ENCODE data around the gene KCNMA1.

Gene KCNMA1

DNA sequence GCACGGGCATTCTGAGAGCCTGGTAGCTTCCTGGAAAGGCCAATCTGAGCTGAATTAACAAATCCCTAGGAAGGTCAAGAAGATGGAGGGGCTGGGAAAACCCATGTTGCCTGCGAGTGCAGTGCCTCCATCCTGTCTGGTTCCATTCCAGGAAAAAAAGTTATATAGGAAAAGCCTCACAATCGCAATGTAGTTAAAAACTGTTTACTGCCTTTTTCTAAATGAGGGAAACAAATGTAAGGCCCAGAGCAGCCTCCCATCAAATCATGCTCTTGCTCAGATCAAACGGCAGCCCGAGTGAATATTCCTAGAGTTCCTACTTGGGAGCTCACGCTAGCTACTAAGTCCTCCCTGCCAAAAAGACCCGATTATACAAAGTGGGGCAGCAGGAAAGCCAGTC, 179.9 kb downstream of the KCNMA1 start:
- DNase-seq (ENCODE audit: low read depth in 1 of 2, low spot score in 1 of 2), result no peak

DNA sequence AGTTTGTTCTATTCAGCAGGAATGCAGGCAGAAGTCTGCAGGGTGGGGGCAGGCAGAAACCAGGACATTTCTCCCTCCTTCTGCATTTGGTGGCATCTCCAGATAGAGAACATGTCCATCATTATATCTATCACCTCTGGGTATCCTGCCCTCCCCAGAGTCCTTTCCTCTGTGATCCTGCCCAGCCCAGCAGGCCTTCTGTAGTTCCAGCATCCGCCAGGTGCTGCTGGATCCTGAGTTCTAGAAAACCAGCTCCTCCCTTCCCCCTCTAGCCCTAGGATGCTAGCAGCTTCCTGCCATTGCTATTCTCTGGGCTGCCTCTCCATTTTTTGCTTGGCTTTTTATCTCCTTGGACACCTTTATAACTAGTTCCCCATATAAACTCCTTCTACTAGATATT, 180.3 kb downstream of the KCNMA1 start:
- no peak for DNase-seq (ENCODE audit: low read depth in 1 of 2, low spot score in 1 of 2)

DNA sequence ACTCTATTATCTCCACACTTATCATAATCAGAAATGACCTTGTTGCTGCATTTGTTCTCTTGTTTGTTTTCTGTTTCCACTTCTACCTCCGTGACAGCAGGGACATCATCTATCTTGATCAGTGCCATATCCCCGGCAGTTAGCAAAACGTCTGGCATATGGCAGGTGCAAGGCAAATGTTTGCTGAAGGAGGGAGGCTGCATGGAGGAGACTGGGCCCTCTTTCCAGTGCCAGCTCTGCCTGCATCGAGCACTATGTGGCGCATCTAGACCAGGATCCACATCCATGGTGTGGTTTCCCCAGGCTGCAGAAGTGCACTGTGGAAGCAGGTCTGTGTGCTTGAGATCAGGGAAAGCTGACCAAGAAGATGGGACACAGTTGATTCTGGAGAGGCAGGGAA, 181.2 kb downstream of the KCNMA1 start:
- DNase-seq (ENCODE audit: low read depth in 1 of 2, low spot score in 1 of 2), result no peak

DNA sequence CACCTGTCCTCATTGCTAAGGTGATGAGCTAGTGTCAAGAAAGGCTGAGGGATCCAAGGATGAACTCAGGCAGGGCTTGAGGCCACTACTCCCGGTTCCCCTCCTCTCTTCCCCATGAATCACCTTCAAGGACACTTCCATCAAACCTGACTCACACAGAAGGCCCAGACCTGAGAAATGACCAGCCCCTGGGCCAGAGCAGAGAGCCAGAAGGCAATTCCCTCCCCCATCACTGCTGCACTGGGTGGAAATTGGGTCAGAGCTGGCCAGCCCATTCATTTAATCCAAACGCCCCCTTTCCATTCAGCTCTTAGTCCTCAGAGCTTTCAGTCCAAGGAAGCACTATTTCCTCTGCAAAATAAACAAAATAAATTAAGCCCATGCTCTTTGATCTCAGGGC, 182.0 kb downstream of the KCNMA1 start:
- DNase-seq (ENCODE audit: low read depth in 1 of 2, low spot score in 1 of 2), result no peak

DNA sequence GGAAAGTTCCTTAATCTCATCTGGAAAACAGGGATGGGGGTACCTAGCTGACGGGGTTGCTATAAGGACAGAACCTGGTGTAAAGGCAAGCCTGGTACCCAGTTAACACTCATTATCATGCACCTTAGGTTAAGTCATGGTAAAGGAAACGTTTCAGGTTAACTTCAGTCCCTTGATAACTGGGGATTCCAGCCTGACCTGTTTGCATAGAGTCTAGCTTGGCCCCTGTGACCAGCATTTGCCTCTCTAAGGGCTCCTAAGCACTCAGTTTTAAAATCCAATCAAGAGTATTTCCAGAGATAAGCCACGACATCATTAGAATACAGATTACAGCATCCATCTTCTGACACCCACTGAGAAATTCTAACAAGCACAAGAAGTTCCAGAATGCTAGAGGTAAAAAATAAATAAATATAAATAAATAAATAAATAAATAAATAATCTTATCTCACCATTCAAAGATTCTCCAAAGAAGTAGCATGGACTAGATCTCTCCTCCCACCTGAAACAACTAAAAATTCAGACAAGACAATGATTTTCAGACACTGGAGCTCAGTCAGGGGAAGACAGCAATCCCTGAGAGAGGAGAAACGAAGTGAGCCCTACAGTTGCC, 184.6 kb downstream of the KCNMA1 start:
- DNase-seq (ENCODE audit: low read depth in 1 of 2, low spot score in 1 of 2), result no peak

DNA sequence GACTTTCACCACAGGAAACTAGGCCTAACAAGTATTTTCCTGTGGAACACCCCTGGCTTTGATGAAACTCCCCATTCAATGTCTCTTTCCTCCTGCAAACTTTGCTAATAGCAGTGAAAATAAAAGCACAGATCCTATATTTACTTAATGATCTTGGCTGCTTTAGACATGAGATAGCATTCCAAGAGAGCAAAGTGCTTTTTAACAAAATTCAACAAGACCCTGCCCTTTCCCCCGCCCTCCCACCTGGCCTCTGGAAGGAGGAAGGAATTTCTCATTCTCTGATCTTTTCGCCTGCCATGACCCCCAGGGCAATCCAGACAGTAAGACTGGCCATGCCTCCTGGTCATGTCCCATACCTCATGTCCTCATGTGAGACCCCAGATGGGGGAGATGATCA, 185.7 kb downstream of the KCNMA1 start:
- DNase-seq (ENCODE audit: low read depth in 1 of 2, low spot score in 1 of 2), result no peak

DNA sequence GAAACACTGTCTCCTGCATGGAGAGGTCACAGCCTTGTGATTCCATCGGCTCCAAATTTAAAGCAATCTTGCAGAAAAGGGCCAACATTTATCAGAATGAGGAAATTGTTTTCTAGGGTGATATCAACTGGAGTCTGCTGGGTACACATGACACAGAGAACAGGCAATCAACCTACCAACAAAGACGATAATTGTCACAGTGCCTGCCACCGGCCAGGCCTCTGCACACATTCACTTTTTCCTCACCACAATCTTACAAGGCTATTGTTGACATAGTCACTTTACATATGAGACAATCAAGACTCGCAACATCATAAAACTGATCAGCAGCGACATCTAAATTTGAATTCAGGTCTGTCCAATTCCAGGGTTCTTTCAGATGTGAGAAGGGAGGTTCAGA, 189.4 kb downstream of the KCNMA1 start:
- no peak for DNase-seq (ENCODE audit: low read depth in 1 of 2, low spot score in 1 of 2)

DNA sequence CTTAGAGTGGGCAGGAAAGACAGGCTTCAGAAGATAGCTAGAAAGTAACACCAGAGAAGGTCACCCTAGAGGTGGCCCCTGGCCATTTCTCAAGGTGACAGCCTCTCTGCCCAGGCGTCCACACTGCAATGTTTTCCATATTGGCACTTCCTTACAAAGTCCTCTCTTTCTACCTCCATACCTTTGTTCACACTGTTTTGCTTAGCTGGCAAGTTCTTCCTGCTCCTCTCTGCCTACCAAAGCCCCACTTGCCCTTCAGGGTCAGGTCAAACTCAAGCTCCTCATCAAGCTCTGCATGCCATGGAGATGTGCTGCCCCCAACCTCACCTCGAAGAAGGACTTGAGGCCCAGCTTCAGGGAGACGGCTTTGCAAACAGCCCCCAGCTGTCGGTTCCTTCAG, 190.9 kb downstream of the KCNMA1 start:
- no peak for DNase-seq (ENCODE audit: low read depth in 1 of 2, low spot score in 1 of 2)

DNA sequence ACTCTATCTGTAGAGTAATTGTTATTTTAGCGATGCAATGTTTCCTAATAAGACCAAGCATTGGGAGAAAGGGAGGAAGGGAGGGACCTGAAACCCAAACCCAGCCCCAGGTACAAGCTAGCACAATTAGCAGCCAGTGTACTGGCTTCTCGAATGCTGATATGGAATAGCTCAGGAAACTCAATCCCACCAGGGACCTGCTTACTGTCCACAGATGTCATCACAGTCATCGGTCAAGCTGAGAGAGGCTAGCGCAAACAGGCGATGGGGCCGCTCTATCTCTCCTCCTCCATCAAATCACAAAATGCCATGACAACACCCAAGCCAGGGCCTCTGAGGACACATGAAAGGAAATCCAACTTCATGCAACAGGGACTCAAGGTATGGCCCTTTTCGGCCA, 192.1 kb downstream of the KCNMA1 start:
- DNase-seq (ENCODE audit: low read depth in 1 of 2, low spot score in 1 of 2), result no peak

DNA sequence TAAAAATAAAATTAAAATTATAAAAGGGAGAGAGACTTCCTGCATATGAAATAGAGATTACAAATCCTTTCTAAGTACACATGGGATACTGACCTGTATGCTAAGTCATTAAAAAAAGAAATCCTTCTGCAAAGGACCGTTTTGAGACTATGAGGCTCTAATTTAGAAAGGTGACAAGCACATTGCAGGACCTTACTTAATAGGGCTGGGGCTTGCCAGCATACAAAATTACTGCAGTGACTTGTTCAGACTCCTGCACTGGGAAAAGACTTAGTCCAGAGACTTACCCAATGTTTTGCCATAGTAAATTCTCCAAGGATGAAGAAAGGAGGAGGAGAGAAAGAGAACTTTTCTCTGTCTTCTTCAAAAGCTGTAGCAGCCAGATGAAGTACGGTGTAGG, 193.6 kb downstream of the KCNMA1 start:
- no peak for DNase-seq (ENCODE audit: low read depth in 1 of 2, low spot score in 1 of 2)

DNA sequence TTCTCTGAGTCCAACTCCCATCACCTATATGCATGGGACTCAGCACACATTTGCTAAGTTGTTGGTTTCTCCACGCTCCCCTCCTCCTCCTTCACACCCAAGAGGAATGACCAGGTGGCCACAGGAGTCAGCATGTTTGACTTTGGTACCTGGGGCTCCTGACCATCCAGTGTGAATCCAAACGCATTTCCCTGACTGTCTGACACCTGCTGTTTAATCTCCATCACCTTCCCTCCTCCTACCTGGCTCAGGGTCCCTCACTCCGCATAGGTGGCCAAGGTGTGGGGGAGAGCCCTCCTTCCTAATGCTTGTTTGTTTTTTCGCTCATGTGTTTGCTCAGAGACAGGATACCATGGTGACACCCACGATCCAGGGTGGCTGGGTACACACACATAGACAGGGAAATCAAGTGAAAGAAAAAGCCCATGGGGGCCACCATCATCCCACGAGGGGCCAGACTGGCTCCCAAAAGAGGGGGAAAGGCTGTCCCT, 194.9 kb downstream of the KCNMA1 start:
- no peak for DNase-seq (ENCODE audit: low read depth in 1 of 2, low spot score in 1 of 2)

DNA sequence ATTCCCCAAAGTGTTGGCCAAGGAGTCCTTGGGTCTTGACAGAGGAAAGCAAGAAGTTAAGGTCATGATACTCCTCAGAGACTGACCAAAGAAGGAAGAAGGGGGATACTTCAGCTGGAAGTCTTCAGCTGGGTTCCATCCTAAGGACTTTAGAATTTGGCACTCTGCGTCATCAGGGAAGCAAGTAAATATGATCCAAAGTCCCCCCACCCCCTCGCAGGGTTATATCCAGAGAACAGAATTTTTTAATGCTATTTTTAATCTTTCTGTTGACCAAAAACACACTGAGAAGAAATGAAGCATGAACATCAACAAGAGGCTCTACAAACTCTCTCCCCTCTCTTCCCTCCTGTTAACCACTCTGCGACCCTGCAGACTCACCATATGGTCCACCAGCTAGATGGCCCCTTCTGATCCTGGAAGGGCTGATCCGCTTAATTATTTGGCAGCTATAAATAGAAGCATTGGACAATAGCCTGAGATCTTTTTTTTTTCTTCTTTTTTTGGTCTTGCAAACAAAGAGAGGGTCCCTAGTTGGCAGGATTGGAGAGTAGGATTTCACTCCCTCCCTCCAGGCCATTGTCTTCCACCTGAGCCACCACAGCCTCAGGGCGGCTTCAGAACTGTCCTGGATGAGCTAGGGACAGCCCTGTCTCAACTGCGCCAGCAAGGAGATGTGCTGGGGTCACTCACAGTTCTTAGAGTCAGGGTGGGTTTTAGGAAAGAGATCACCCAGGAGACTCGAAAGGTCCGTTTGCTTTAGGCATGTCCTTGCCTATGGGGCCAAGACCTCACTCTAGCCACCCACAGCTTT, 196.0 kb downstream of the KCNMA1 start:
- DNase-seq (ENCODE audit: low read depth in 1 of 2, low spot score in 1 of 2), result no peak

DNA sequence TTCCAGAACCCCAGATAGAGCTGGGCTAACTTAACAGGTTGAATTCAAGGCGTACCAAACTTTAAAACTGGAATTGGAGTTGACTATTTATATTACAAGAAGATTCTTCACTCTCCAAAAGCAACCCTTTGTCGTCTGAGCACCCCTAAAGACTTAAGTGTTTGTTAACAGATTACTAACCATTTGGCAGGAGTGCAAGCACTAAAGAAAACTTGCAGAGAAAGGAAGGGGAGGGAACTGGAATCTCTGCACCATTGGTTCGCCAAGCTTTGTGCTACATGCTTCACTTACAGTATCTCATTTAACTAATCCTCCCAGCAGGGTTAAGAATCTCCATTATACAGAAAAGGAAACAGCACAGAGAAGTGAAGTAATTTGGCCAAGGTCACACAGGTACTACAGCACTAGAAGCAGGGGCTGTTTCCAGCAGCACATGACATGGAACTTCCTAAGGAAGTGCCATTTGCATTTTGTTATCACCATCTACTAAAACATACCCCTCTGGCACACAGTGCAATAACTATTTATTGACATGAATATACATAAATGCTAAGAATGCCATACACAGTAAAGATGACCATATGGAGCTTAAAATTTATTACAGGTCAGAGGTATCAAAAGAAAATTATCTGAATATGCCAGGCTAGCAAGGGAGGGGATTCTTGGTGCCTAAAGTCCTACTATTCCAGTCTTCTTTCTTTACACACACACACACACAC, 201.2 kb downstream of the KCNMA1 start:
- no peak for DNase-seq (ENCODE audit: low read depth in 1 of 2, low spot score in 1 of 2)

DNA sequence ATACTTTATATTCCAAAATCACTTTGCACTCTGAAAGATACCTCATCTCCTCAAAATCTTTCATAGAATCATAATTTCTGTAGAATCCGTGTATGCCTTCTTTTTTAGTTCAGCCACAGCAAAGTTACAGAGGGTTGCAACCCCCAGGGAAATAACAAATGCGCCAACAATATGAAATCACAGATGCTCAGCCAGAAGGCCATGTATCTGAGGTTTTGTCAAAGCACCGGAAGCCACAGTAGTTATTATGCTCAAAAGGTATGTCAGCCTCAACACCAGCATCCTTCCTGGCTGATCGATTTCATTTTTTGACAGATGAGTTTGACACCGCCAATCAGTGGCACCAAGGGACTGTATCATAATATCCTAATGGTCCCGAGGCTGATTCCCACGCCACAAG, 204.1 kb downstream of the KCNMA1 start:
- no peak for DNase-seq (ENCODE audit: low read depth in 1 of 2, low spot score in 1 of 2)

DNA sequence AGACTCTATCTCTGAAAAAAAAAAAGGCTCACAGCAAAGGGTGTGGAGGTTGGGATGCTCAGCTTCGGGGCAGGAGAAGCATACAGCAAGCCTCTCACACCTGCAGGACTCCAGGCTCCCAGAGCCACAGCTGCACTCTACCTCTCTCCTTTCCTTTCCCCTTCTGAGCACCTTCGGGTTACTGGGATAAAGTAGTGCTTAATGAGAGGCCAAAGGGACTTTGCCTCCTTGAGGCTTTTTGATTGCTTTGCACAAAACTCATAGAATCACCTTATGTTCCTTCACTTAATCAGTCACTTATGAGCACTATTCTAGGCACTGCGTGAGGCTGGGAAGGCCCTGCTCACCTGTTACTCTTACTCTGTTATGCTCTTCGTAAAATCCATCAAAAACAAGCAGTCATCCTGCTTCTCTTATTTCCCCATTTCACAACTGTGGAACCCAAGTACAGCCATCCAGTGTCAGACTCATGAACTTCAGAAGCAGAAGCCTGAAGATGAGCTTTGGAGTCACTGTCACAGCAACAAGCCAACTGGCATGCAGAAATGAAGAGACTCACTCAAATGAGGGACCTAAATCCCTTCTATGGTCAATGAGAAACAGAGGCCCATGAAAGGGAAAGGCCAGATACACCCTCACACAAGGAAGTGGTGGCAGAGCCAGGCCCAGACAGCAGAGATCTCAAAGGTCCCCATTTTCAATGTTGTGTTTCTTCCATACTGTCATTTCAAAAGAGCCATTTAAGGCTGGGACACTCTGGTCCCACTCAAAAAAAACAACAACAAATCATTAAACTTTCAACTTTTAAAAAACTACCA, 205.4 kb downstream of the KCNMA1 start:
- DNase-seq (ENCODE audit: low read depth in 1 of 2, low spot score in 1 of 2), result no peak

DNA sequence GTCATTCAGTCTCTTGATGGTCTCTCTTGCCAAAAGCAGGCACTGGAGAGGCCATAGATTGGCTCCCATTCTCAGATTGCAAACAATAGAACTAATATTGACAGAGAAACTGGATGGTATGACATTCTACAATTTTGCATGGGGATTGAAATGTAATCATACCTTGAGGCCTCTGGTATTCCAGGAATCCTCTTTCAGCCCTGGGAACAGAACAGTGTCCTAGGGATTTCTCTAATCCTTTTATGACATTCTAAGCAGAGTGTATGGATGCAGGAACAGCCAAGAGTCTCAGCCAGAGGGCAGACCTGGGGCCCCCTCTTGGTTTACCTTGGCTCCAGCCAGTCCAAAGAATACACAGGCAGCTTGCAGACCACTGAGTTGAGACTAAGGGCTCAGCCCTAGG, 206.4 kb downstream of the KCNMA1 start:
- DNase-seq (ENCODE audit: low read depth in 1 of 2, low spot score in 1 of 2), result no peak

DNA sequence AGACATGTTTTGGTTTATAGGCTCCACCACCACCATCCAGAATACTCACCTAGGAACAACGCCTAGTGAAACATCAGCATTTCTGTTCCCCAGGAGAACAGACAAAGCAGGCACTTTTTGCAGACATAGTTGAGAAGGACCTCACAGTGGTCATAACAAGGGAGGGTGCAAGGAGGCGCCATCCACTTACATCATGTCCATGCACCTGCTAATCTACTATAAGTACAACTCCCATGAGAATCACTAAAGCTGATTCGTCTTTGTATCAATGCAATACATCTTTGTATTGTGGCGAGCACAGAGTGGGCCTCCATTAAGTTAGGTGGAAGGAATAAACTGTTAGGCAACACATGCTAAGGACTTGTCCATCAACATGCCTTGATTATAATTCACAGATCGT, 207.1 kb downstream of the KCNMA1 start:
- DNase-seq (ENCODE audit: low read depth in 1 of 2, low spot score in 1 of 2), result no peak

DNA sequence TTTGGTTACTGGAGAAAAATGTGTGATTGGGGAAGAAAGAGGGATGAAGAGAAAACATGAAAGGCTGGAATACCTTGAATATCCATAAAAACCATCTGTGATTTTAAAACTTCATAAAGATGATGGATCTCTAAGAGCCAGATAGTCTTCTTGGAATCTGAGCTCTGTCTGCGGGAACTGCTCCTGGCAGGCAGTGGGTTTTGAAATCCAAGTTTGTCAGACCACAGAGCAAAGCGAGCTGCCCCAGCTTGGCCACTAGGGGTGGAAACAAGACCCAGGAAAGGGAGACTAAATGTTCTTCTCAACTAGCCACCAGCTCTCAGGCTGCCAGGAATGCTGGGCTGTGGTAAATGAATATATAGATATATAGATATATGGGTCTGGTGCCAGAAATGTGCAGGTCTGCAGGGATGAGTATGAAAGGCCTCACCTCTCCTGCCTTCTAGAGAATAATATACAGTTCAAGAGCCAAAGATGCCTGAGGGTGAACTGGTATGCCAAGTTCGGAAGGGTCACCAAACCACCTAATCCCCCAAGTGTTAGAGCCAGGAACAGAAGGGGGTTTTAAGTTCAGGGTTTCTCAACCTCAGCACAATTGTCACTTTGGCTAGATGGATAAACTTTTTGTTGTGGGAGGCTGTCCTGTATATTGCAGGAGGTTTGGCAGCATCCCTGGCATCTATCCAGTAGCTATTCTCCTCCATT, 208.8 kb downstream of the KCNMA1 start:
- DNase-seq (ENCODE audit: low read depth in 1 of 2, low spot score in 1 of 2), result no peak

DNA sequence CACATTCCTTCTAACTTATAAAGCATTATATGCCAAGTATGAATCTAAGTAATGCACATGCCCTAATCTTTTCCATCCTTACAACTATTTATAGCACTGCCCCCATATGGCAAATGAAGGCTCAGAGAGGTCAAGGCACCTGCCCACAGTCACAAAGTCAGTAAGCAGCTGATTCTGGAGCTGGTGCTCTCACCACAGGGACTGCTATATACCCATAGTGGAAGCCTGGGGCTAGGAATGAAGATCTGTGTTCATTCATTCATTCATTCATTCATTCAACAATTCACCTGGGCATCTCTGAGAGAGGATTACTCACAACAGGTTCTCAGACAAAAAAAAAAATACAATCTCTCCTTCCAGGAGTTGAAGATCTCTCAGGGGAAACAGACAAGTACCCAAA, 213.4 kb downstream of the KCNMA1 start:
- DNase-seq (ENCODE audit: low read depth in 1 of 2, low spot score in 1 of 2), result no peak

DNA sequence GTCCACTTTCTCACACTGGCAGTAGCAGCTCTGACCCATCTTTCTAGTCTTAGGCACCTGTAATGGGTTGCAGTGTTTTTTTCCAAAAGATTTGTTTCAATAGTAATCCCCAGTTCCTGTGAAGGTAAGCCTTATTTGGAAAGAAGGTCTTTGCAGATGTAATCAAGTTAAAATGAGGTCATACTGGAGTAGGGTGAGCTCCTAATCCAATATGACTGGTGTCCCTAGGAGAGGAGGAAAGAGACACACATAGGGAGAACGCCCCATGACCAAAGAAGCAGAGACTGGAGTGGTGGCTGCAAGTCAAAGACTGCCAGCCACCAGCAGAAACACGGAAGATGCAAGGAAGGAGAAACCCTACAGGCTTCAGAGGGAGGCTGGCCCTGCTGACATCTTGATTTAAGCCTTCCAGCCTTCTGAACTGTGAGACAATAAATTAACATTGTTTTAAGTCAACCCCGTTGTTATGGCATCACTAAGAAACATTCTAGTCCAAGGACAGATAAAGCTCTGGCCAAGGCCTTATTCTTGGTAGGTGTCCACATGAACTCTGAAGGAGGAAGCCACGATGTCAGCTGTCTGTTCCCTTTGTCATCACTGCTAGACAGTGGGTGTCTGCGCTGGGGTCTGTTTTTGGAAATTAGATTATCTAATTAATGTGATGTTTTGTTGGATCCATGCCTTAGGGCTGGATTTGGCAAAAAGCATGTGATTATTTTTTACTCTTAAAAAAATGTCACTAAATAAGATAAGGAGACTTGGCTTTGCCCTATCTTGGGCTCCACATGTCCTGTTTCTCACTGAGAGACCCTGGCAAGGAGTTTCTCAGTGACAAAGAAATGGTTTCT, 214.9 kb downstream of the KCNMA1 start:
- no peak for DNase-seq (ENCODE audit: low read depth in 1 of 2, low spot score in 1 of 2)

Measured in activated T-helper 1 cell treated with anti-CD3 and anti-CD28 coated beads, Interleukin-2, amount 50 U/mL, for 16 hours (primary cell).